GM13977 (cell line): Measurements from ENCODE around the gene COTL1.

Experiments used
- DNase-seq: peaks from one replicate; pipeline ENCODE4 v3.0.0; 2012; ENCODE audit warnings: low spot score
- CTCF ChIP-seq: IDR thresholded peaks from 2 replicates; pipeline ENCODE4 v1.5.1; 2012; ENCODE audit warnings: mild to moderate bottlenecking, control low read depth; ENCODE audit not compliant: insufficient read depth; ENCODE audit errors: extremely low read depth, missing control alignments
- in situ Hi-C: fragments of 300-500 bp; cut with MboI; formaldehyde crosslinking; loops from one replicate; pipeline ENCODE4 v1.12.0; 2022; ENCODE audit warnings: low sequenced_read_pairs, low pct_unique_long_range_greater_than_20kb, mixed read lengths, inconsistent platforms; ENCODE audit not compliant: unreplicated experiment

The COTL1 gene

DNA sequence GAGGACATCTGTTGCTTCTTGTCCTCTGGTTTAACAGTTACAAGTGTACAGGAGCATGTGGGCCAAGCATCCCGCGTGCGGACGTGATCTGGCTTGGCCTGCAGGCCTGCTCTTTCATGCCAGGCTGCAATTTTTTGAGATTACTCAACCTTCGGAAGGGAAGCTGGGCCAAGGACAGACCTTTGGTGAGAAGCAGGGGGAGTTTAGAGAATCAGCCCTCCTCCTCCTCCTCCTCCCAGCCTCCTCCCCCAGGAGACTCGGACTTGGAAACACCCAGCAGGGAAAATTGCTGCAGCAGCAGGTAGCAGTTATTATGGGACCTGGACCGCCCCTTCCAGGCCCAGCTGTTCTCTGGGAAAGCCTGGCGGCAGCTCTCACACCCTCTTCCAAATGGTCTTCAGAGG is 25.3 kb upstream of the COTL1 start:
- no peak for TF ChIP-seq CTCF
- in situ Hi-C loops: loop anchor here (25.0 kb wide), 1 partner anchor 319 kb away; no protein-coding TSS in a partner anchor
- no peak for DNase-seq

DNA sequence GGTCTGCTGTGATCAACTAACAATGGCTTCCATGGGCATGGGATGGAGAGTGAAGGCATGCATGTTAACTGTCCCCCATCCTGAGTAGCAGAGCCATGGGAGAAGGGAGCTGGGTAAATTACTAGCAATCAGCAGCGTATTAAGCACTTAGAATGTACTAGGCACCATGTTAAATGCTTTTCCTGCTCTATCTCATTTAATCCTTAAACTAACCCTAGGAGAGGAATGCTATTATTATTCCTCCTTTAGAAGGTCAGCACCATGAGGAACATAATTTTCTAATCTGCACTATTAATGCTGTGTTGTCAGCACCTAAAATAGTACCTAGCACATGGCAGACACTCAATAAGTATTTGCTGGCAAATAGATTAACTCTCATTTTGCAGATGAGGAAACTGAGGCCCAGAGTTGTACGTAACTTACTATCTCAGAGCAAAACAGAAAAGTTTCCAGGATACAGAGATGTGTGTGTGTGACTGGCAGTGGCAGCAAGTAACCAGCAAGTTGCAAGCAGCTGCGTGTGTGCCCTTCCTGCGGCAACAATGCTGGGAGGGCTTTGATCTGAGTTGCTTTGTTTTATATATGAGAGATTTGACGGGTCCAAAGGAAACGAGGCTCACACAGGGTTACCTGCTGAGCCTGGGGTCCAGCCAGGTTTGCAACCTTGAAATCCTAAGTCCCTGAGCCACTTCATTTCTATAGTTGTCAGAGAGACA is 23.9 kb upstream of the COTL1 start:
- in situ Hi-C loops: loop anchor here (25.0 kb wide), 1 partner anchor 320 kb away; no protein-coding TSS in a partner anchor
- DNase-seq: no peak
- TF ChIP-seq CTCF: no peak

- DNase-seq: no peak
- in situ Hi-C loops: loop anchor here (25.0 kb wide), 1 partner anchor 322 kb away; no protein-coding TSS in a partner anchor
- no peak for TF ChIP-seq CTCF
These were observed 22.3 kb upstream of the COTL1 start for GRCh38 chr16:84640145-84640544.

GRCh38 chr16:84638231-84638806 is 20.4 kb upstream of the COTL1 start:
- in situ Hi-C loops: loop anchor here (25.0 kb wide), 1 partner anchor 324 kb away; no protein-coding TSS in a partner anchor
- DNase-seq: no peak
- TF ChIP-seq CTCF: no peak

GRCh38 chr16:84637709-84638108 is 19.8 kb upstream of the COTL1 start:
- DNase-seq: no peak
- no peak for TF ChIP-seq CTCF
- in situ Hi-C loops: loop anchor here (25.0 kb wide), 1 partner anchor 325 kb away; no protein-coding TSS in a partner anchor

GRCh38 chr16:84635702-84636101 is 17.8 kb upstream of the COTL1 start:
- in situ Hi-C loops: loop anchor here (25.0 kb wide), 1 partner anchor 327 kb away; no protein-coding TSS in a partner anchor
- no peak for DNase-seq

More at GRCh38 chr16:84635702-84636101, 17.8 kb upstream of the COTL1 start:
- no peak for TF ChIP-seq CTCF
